K562 (cell line): ENCODE measurements around the gene RPS2. TPM values are rescaled to one million over a fixed set of nuclear protein-coding genes. Genes with fewer than 3 reads are reported as not detected.
A peak's percentile ranks its signal among the peaks of the same experiment; 100 is the strongest.

Experiments used
- ATAC-seq: fragments of 200-7000 bp; cut with Tn5 transposase; 3 replicates; pipeline ENCODE4 v1.9.1; 2020; ENCODE audit warnings: moderate library complexity
- BruUV-seq: library from RNA; stranded (reverse); fragments of 400-500 nt; replicated peaks from 2 replicates; lab custom pipeline; 2021; lab: Mats Ljungman, UMichigan
- CTCF ChIA-PET: fragments of 300-600 bp; formaldehyde crosslinking; extraction: SDS; loops from one replicate; lab custom pipeline; 2021; ENCODE audit warnings: low intra/inter-chr PET ratio; lab: Yijun Ruan, JAX
- POLR2A ChIA-PET: fragments of 300-600, 350-650 bp; sonication (Branson Sonifier 250); formaldehyde crosslinking; extraction: SDS; loops from one replicate; lab custom pipeline; 2021; ENCODE audit warnings: antibody characterized with exemption, inconsistent platforms; lab: Yijun Ruan, JAX
- DNase-seq, 4 experiments: peaks; one replicate each; pipeline versions ENCODE4 v3.0.0 to v3.0.0-alpha.2; 2011 to 2018; ENCODE audit warnings: low spot score in 3 of 4, mixed read lengths in 3 of 4; ENCODE audit errors: extremely low read depth in 1 of 4
- FAIRE-seq: peaks from 2 replicates; lab custom pipeline; 2011; peaks lifted over from hg19 to GRCh38; lab: Jason Lieb, UNC
- H2AFZ ChIP-seq: 2 replicates; pipeline ENCODE4 v1.6.0; 2011; ENCODE audit warnings: low read depth, low read length, control low read depth, inconsistent platforms
- H3K27ac ChIP-seq: fragments of 200-600 bp; 3 replicates; pipeline ENCODE4 v1.8.0; 2011; ENCODE audit warnings: low read depth, mild to moderate bottlenecking, control low read depth, inconsistent platforms, low read length, moderate library complexity, mixed read lengths; ENCODE audit errors: extremely low read depth
- H3K27me3 ChIP-seq, 2 experiments: fragments of 300-600 bp in 1 of 2; 2 replicates in 1 of 2; 3 replicates in 1 of 2; pipeline versions ENCODE4 v1.6.0 to v1.8.0; 2011; ENCODE audit warnings: inconsistent platforms in 2 of 2, low read length in 2 of 2, mild to moderate bottlenecking in 1 of 2, mixed read lengths in 1 of 2, moderate library complexity in 1 of 2; ENCODE audit not compliant: control insufficient read depth in 2 of 2, insufficient read depth in 2 of 2
- H3K36me3 ChIP-seq: fragments of 300-600 bp; 3 replicates; pipeline ENCODE4 v1.8.0; 2011; ENCODE audit warnings: mild to moderate bottlenecking, low read length, inconsistent platforms; ENCODE audit not compliant: control insufficient read depth, insufficient read depth
- H3K4me1 ChIP-seq, 2 experiments: fragments of 200-600 bp in 1 of 2; replicated peaks in 1 of 2; 2 replicates in 1 of 2; 3 replicates in 1 of 2; pipeline versions ENCODE4 v1.5.1 to v1.8.0; 2011; ENCODE audit warnings: inconsistent platforms in 2 of 2, low read length in 2 of 2, mild to moderate bottlenecking in 1 of 2, mixed read lengths in 1 of 2, moderate library complexity in 1 of 2; ENCODE audit not compliant: control insufficient read depth in 2 of 2, insufficient read depth in 2 of 2
- H3K4me2 ChIP-seq: 2 replicates; pipeline ENCODE4 v1.6.1; 2011; ENCODE audit warnings: low read length, control low read depth, inconsistent platforms, mixed read lengths; ENCODE audit not compliant: insufficient read depth
- H3K4me3 ChIP-seq: fragments of 200-600 bp; sonication (generic), shearing (Covaris generic); 2 replicates; pipeline ENCODE4 v1.5.1; 2016; ENCODE audit warnings: control low read depth, inconsistent platforms
- H3K79me2 ChIP-seq: fragments of 200-600 bp; 3 replicates; pipeline ENCODE4 v1.8.0; 2011; ENCODE audit warnings: low read length, inconsistent platforms; ENCODE audit not compliant: control insufficient read depth, insufficient read depth
- H3K9ac ChIP-seq, 2 experiments: 2 replicates each; pipeline versions ENCODE4 v1.6.0 to v1.6.1; 2011; ENCODE audit warnings: low read depth in 2 of 2, low read length in 2 of 2, control low read depth in 1 of 2, inconsistent platforms in 1 of 2, mild to moderate bottlenecking in 1 of 2, mixed read lengths in 1 of 2; ENCODE audit not compliant: insufficient read depth in 1 of 2
- H3K9me1 ChIP-seq: one replicate; pipeline ENCODE4 v1.6.0; 2011; ENCODE audit warnings: inconsistent platforms, mild to moderate bottlenecking, low read length, moderate library complexity; ENCODE audit not compliant: control insufficient read depth, insufficient read depth
- H3K9me3 ChIP-seq: replicated peaks from 2 replicates; pipeline ENCODE4 v1.5.1; 2011; ENCODE audit warnings: low read depth, low read length, inconsistent platforms; ENCODE audit not compliant: control insufficient read depth, insufficient read depth
- H4K20me1 ChIP-seq: replicated peaks from 2 replicates; pipeline ENCODE4 v1.6.1; 2011; ENCODE audit warnings: low read length, inconsistent platforms, mixed read lengths; ENCODE audit not compliant: control insufficient read depth, insufficient read depth
- DMBX1 ChIP-seq: fragments of 250-450 bp; sonication (Bioruptor Pico); IDR thresholded peaks from 2 replicates; pipeline ENCODE4 v1.8.0; 2022; ENCODE audit warnings: inconsistent platforms, mild to moderate bottlenecking, moderate library complexity, borderline replicate concordance
- NCOA2 ChIP-seq, 2 experiments: fragments of 450-650 bp; IDR thresholded peaks; 2 replicates each; pipeline ENCODE4 v1.6.1; 2018; ENCODE audit warnings: mild to moderate bottlenecking in 2 of 2, moderate library complexity in 1 of 2; ENCODE audit not compliant: partially characterized antibody in 2 of 2
- PURB ChIP-seq: sonication (generic); formaldehyde crosslinking; IDR thresholded peaks from 2 replicates; pipeline ENCODE4 v1.9.0; 2021; ENCODE audit warnings: low read depth, mild to moderate bottlenecking, missing genetic modification reagents
- SMARCE1 ChIP-seq: fragments of 450-650 bp; IDR thresholded peaks from 2 replicates; pipeline ENCODE4 v1.7.1; 2016; ENCODE audit warnings: mild to moderate bottlenecking
- ZNF140 ChIP-seq: fragments of 250-450 bp; sonication (Bioruptor Pico); IDR thresholded peaks from 2 replicates; pipeline ENCODE4 v1.8.0; 2021; ENCODE audit warnings: moderate library complexity, mild to moderate bottlenecking, inconsistent platforms
- WGBS: fragments of 100-300 bp; shearing (Covaris generic); methylation state at CpG from one replicate; pipeline ENCODE4 v1.1.6; 2016; ENCODE audit warnings: low coverage, mixed read lengths; ENCODE audit not compliant: insufficient coverage; ENCODE audit errors: missing lambda C conversion rate; 5-methylcytosine and 5-hydroxymethylcytosine counted together
- in situ Hi-C: fragments of 300-500 bp; cut with MboI; formaldehyde crosslinking; loops from 4 replicates; pipeline ENCODE4 v1.15.0; 2018; ENCODE audit warnings: inconsistent platforms, mixed read lengths
- intact Hi-C: fragments of 100-400 bp; cut with micrococcal nuclease; formaldehyde crosslinking; loops from 2 replicates; pipeline ENCODE4 v1.14.2; 2022
- polyA plus RNA-seq, 8 experiments: library from polyadenylated mRNA; depleted of rRNA in 4 of 8; stranded (reverse) in 5 of 8; unstranded in 3 of 8; fragments of >200 nt; fragmentation: Nextera tagmentation in 2 of 8; fragmentation: Illumina TruSeq in 1 of 8; extraction: Ambion mirVana in 2 of 8; extraction: Trizol in 1 of 8; gene quantifications; 2 replicates each; pipeline versions ENCODE4 v1.2.1 to v1.2.3, GENCODE V29; 2011 to 2014; ENCODE audit warnings: inconsistent platforms in 1 of 8, missing spikeins in 1 of 8
- total RNA-seq, 7 experiments: library from RNA; depleted of rRNA in 6 of 7; stranded (reverse); fragments of >200 nt in 6 of 7; fragmentation: Illumina TruSeq in 2 of 7; extraction: Trizol in 2 of 7; gene quantifications; 2 replicates each; pipeline versions ENCODE4 v1.2.1 to v1.2.3, GENCODE V29; 2011 to 2021; ENCODE audit warnings: low replicate concordance in 1 of 7
- TF ChIP-seq, protein P1 (sequence below): fragments of 250-450 bp; sonication (Bioruptor Pico); IDR thresholded peaks from 2 replicates; pipeline ENCODE4 v1.4.0; 2020; ENCODE audit warnings: mild to moderate bottlenecking
- TF ChIP-seq, protein P2 (sequence below): sonication (generic); IDR thresholded peaks from 2 replicates; pipeline ENCODE4 v1.6.1; 2016
- TF ChIP-seq, protein P3 (sequence below), 2 experiments: fragments of 450-650 bp in 1 of 2; sonication (generic) in 1 of 2; formaldehyde crosslinking in 1 of 2; IDR thresholded peaks in 1 of 2; conservative IDR thresholded peaks in 1 of 2; 2 replicates each; pipeline versions ENCODE4 v1.6.1 to v1.8.1; 2016 to 2023; ENCODE audit warnings: mild to moderate bottlenecking in 2 of 2, moderate library complexity in 2 of 2, inconsistent platforms in 1 of 2, missing genetic modification reagents in 1 of 2

The RPS2 gene
- total and polyA plus RNA-seq, 9 of the 15 experiments (the other 6 are each of a cell fraction or from before 2014, with no cell fraction given), result 834 to 4,794 (median 3,793) TPM

DNA sequence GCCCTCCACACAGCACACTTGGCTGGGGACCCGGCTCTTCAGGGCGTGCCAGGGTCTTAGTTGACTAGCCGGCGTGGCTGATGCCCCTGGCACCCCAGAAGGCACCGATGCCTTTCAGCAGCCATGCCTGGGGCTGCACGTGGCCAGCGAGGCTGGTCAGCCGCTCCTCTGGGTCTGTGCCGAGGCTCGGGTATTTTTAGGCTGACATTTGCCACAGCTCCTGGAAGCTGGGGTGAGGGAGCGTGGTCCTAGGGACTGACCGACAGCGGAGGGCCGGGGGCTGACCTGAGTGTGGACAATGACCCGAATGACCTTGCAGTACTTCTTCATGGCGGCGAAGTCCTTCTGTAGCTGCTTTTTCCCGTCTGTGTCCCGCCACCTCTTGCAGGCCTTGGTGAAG, 14.1 kb downstream of the RPS2 start:
- POLR2A ChIA-PET, result interaction anchor here (0.6 to 5.6 kb wide), 3 partner anchors 9 to 47 kb away, joined by 3 to 37 read pairs (median 5); partner anchors contain the start of gene RPS2

More for the DNA sequence above, 14.1 kb downstream of the RPS2 start:
- H3K27me3 ChIP-seq, result no peaks in the 10 kb centered on the region
- peaks cover 3 to 53% of the 10 kb centered on the region in 2 experiments; a peak in 4 of 5 replicates for H3K4me1 ChIP-seq
- no peaks in the 10 kb centered on the region for H3K9me1 ChIP-seq
- DNase-seq, result no peak
- WGBS, result 71% methylated on average over 19 of the region's 19 CpGs
- intact Hi-C loops, result no loop called here
- H3K9me3 ChIP-seq, result no peaks in the 10 kb centered on the region
- no TSS peak for BruUV-seq
- no peaks in the 10 kb centered on the region for H3K36me3 ChIP-seq
- FAIRE-seq, result no peak
- H3K4me2 ChIP-seq, result no peak overlapping the region
- no peak overlapping the region for H3K27ac ChIP-seq
- CTCF ChIA-PET, result interaction anchor here (0.5 kb wide), 1 partner anchor 102 kb away, joined by 3 read pairs; no protein-coding TSS in a partner anchor
- TF ChIP-seq ZNF140 (no peak), SMARCE1 (no peak), NCOA2 (IDR thresholded peaks at IDR 0.05; ENCODE audit: partially characterized antibody in 2 of 2) (no peak), DMBX1 (CRISPR knock-in tag) (no peak), PURB (CRISPR knock-in tag) (no peak)
- TF ChIP-seq, protein P1, sequence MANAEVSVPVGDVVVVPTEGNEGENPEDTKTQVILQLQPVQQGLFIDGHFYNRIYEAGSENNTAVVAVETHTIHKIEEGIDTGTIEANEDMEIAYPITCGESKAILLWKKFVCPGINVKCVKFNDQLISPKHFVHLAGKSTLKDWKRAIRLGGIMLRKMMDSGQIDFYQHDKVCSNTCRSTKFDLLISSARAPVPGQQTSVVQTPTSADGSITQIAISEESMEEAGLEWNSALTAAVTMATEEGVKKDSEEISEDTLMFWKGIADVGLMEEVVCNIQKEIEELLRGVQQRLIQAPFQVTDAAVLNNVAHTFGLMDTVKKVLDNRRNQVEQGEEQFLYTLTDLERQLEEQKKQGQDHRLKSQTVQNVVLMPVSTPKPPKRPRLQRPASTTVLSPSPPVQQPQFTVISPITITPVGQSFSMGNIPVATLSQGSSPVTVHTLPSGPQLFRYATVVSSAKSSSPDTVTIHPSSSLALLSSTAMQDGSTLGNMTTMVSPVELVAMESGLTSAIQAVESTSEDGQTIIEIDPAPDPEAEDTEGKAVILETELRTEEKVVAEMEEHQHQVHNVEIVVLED, result no peak
- TF ChIP-seq, protein P2, sequence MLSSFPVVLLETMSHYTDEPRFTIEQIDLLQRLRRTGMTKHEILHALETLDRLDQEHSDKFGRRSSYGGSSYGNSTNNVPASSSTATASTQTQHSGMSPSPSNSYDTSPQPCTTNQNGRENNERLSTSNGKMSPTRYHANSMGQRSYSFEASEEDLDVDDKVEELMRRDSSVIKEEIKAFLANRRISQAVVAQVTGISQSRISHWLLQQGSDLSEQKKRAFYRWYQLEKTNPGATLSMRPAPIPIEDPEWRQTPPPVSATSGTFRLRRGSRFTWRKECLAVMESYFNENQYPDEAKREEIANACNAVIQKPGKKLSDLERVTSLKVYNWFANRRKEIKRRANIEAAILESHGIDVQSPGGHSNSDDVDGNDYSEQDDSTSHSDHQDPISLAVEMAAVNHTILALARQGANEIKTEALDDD, result no peak
- TF ChIP-seq, protein P3, sequence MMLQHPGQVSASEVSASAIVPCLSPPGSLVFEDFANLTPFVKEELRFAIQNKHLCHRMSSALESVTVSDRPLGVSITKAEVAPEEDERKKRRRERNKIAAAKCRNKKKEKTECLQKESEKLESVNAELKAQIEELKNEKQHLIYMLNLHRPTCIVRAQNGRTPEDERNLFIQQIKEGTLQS (IDR thresholded peaks at IDR 0.05), result no peak
- TF ChIP-seq, protein P3 (CRISPR knock-in tag; conservative IDR thresholded peaks at IDR 0.05), result no peak
- TF ChIP-seq, all 486 proteins: peak for 0
- peak overlapping the region in 1 of 2 experiments; percentile 66; a peak in 2 of 4 replicates for H3K9ac ChIP-seq
- no peak overlapping the region for H3K4me3 ChIP-seq
- ATAC-seq, result no peak
- H2AFZ ChIP-seq, result no peak overlapping the region
- H4K20me1 ChIP-seq, result no peaks in the 10 kb centered on the region
- in situ Hi-C loops, result no loop called here
- H3K79me2 ChIP-seq, result no peaks in the 10 kb centered on the region
